Measurements from ENCODE around the gene SLC6A4. TPM values are rescaled to one million over a fixed set of nuclear protein-coding genes. Genes with fewer than 3 reads are reported as not detected.

SLC6A4 gene
- total and polyA plus RNA-seq, 10 donors = under 0.01 to 0.34 (median 0.15) TPM; not detected in 3

DNA sequence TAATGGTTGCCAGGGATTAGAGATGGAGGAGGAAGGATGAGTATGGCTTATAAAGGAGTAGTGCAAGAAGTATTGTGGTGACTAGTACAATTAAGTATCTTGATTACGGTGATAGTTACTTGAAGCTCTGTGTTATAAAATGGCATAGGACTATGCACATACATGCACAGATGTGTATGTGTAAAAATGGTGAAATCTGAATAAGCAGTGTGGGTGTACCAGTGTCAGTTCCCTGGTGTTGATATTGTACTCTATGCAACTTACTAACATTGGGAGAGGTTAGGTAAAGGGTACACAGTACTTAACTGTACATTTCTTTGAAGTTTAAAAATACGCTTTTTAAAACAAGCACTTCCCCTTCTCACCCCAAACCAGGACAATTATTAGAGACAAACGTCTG lies 70.3 kb downstream of the SLC6A4 start:
- intact Hi-C loops (cut with DNase I; ENCODE audit: low total_unique reads) = no loop called here
- Histone ChIP-seq H3K27me3 (replicated peaks in 1 of 7) (no peaks in the 10 kb centered on the region), H3K9me3 (peaks cover 0 to 7% (median 5%) of the 10 kb centered on the region in 8 donors), H3K4me1 (peaks cover 0 to 20% (median 0%) of the 10 kb centered on the region in 6 donors), H3K36me3 (peaks cover 0 to 61% (median 8%) of the 10 kb centered on the region in 6 donors), H3K4me3 (no peak overlapping the region), H3K27ac (no peak overlapping the region)
- 69 to 83% (median 78%) methylated on average over 3 of the region's 3 CpGs for WGBS, 5 donors
- no peak for DNase-seq
- TF ChIP-seq POLR2A (IDR thresholded peaks at IDR 0.05) (no peak), POLR2AphosphoS5 (IDR thresholded peaks at IDR 0.05) (no peak)
- TF ChIP-seq, protein P1, sequence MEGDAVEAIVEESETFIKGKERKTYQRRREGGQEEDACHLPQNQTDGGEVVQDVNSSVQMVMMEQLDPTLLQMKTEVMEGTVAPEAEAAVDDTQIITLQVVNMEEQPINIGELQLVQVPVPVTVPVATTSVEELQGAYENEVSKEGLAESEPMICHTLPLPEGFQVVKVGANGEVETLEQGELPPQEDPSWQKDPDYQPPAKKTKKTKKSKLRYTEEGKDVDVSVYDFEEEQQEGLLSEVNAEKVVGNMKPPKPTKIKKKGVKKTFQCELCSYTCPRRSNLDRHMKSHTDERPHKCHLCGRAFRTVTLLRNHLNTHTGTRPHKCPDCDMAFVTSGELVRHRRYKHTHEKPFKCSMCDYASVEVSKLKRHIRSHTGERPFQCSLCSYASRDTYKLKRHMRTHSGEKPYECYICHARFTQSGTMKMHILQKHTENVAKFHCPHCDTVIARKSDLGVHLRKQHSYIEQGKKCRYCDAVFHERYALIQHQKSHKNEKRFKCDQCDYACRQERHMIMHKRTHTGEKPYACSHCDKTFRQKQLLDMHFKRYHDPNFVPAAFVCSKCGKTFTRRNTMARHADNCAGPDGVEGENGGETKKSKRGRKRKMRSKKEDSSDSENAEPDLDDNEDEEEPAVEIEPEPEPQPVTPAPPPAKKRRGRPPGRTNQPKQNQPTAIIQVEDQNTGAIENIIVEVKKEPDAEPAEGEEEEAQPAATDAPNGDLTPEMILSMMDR (IDR thresholded peaks at IDR 0.05 in 8 of 11, conservative IDR thresholded peaks at IDR 0.05 in 3 of 11) = no peak

DNA sequence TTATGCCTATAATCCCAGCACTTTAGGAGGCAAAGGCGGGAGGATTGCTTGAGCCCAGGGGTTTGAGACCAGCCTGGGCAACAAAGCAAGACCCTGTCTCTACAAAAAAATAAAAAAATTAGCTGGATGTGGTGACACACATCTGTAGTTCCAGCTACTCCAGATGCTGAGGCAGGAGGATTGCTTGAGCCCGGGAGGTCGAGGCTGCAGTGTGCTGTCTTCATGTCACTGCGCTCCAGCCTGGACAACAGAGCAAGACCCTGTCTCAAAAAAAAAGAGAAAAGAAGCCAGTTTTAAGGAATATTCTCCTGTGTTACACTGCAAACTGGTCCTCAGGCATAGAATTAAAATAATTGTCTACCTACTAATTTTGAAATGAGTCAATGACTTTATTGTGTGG lies 71.0 kb downstream of the SLC6A4 start:
- DNase-seq = no peak
- intact Hi-C loops (cut with DNase I; ENCODE audit: low total_unique reads) = no loop called here
- Histone ChIP-seq H3K4me1 (peaks cover 0 to 20% (median 0%) of the 10 kb centered on the region in 6 donors), H3K4me3 (no peak overlapping the region), H3K27me3 (replicated peaks in 1 of 7) (no peaks in the 10 kb centered on the region), H3K36me3 (peaks cover 0 to 67% (median 11%) of the 10 kb centered on the region in 6 donors), H3K27ac (no peak overlapping the region), H3K9me3 (peaks cover 0 to 13% (median 9%) of the 10 kb centered on the region in 8 donors)
- TF ChIP-seq POLR2AphosphoS5 (IDR thresholded peaks at IDR 0.05) (no peak), POLR2A (IDR thresholded peaks at IDR 0.05) (no peak)
- TF ChIP-seq, protein P1 (IDR thresholded peaks at IDR 0.05 in 8 of 11, conservative IDR thresholded peaks at IDR 0.05 in 3 of 11) = no peak
- 95 to 99% (median 98%) methylated on average over 4 of the region's 4 CpGs for WGBS, 5 donors

DNA sequence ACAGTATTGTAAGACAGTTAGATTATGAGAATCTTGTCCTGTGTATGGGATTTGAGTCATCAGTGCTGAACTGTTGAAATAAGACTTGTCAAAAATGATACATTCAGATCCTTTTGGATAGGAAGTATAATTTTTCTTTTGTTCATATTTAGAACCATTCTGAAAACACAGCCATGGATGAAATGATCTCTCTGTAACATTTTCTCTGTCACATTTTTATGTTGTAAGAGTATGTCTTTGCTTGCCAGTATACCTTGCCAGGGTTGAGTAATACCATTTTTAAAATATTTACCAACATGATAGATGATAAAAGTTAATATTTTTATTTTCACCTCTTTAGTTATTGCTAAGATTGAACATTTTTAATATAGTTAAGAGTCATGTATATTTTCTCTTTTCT lies 73.9 kb downstream of the SLC6A4 start:
- Histone ChIP-seq H3K36me3 (peaks cover 0 to 71% (median 10%) of the 10 kb centered on the region in 6 donors), H3K4me3 (no peak overlapping the region), H3K9me3 (peaks cover 0 to 23% (median 17%) of the 10 kb centered on the region in 8 donors), H3K27ac (no peak overlapping the region), H3K27me3 (replicated peaks in 1 of 7) (no peaks in the 10 kb centered on the region), H3K4me1 (peaks cover 0 to 42% (median 8%) of the 10 kb centered on the region in 6 donors)
- intact Hi-C loops (cut with DNase I; ENCODE audit: low total_unique reads) = no loop called here
- TF ChIP-seq POLR2A (IDR thresholded peaks at IDR 0.05) = no peak
- TF ChIP-seq, protein P1 (IDR thresholded peaks at IDR 0.05 in 8 of 11, conservative IDR thresholded peaks at IDR 0.05 in 3 of 11) = no peak
- no peak for TF ChIP-seq POLR2AphosphoS5 (IDR thresholded peaks at IDR 0.05)
- DNase-seq = no peak

DNA sequence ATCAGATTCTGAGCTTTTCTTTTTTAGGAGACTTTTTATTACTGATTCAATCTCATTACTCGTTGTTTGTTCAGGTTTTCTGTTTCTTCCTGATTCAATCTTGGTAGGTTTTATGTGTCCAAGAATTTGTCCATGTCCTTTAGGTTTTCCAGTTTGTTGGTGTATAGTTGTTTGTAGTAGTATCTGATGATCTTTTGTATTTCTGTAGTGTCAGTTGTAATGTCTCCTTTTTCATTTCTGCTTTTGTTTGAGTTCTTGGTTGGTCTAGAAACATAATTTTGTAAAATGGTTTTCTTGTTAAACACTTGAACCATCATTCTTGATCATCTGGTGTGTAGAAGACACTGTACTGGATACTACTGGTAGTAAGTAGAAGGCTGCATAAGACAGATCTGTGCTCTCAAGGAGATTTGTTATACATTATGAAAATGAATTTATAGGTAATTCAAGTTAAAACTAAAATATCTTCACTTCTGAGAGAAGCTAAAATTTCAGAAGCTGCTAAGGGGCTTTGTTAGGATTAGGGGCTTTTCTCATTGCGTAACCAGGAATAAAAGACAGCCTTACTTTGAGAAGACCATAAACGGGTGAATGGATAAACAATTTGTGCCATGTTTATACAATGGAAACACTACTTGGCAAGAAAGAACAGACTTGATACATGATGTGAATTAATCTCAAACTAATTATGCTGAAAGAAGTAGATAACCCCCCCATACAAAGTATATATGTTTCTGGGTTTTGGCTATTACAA lies 74.9 kb downstream of the SLC6A4 start:
- 93 to 98% (median 97%) methylated on average over 3 of the region's 3 CpGs for WGBS, 5 donors
- no peak overlapping the region for H3K4me3 ChIP-seq
- peaks cover 0 to 70% (median 11%) of the 10 kb centered on the region in 6 donors for H3K36me3 ChIP-seq
- no peaks in the 10 kb centered on the region for H3K27me3 ChIP-seq (replicated peaks in 1 of 7)
- no peak for DNase-seq
- H3K27ac ChIP-seq = no peak overlapping the region
- intact Hi-C loops (cut with DNase I; ENCODE audit: low total_unique reads) = no loop called here
- H3K9me3 ChIP-seq = peaks cover 0 to 23% (median 17%) of the 10 kb centered on the region in 8 donors
- H3K4me1 ChIP-seq = peaks cover 0 to 32% (median 8%) of the 10 kb centered on the region in 6 donors
- TF ChIP-seq, protein P1 (IDR thresholded peaks at IDR 0.05 in 8 of 11, conservative IDR thresholded peaks at IDR 0.05 in 3 of 11) = no peak
- TF ChIP-seq POLR2A (IDR thresholded peaks at IDR 0.05) = no peak
- TF ChIP-seq POLR2AphosphoS5 (IDR thresholded peaks at IDR 0.05) = no peak

All from spleen (tissue), 11 donors.